NCI-H2029 treated with DMSO at 0.1 percent for 48 hours (cell line): ENCODE results near the gene WWOX.

Experiments used
- DNase-seq: peaks from one replicate; lab custom pipeline; 2025; lab: John Stamatoyannopoulos, UW

The WWOX gene

GRCh38 chr16:79150632-79151310 is 1051.3 kb downstream of the WWOX start:
- DNase-seq: no peak

GRCh38 chr16:79154086-79154485 is 1054.6 kb downstream of the WWOX start:
- DNase-seq: no peak

GRCh38 chr16:79155471-79155870 is 1056.0 kb downstream of the WWOX start:
- DNase-seq: no peak

- no peak for DNase-seq
Observed at GRCh38 chr16:79155904-79156303, 1056.5 kb downstream of the WWOX start.

- DNase-seq: no peak
Observed at GRCh38 chr16:79156761-79157160, 1057.3 kb downstream of the WWOX start.

GRCh38 chr16:79158337-79158736 is 1058.9 kb downstream of the WWOX start:
- DNase-seq: no peak

- DNase-seq: no peak
Observed at GRCh38 chr16:79159261-79160049, 1060.0 kb downstream of the WWOX start.

- no peak for DNase-seq
Observed at GRCh38 chr16:79162977-79163376, 1063.5 kb downstream of the WWOX start.

GRCh38 chr16:79163691-79164387 is 1064.4 kb downstream of the WWOX start:
- DNase-seq: no peak

- no peak for DNase-seq
Observed at GRCh38 chr16:79164388-79164995, 1065.0 kb downstream of the WWOX start.

GRCh38 chr16:79165079-79165478 is 1065.6 kb downstream of the WWOX start:
- DNase-seq: no peak

- DNase-seq: no peak
Observed at GRCh38 chr16:79165506-79165905, 1066.1 kb downstream of the WWOX start.

- DNase-seq: no peak
Observed at GRCh38 chr16:79167893-79168292, 1068.4 kb downstream of the WWOX start.

GRCh38 chr16:79168321-79168720 is 1068.9 kb downstream of the WWOX start:
- no peak for DNase-seq

GRCh38 chr16:79169239-79169638 is 1069.8 kb downstream of the WWOX start:
- DNase-seq: no peak

- DNase-seq: no peak
Observed at GRCh38 chr16:79170555-79171246, 1071.2 kb downstream of the WWOX start.

- DNase-seq: no peak
Observed at GRCh38 chr16:79171504-79171903, 1072.0 kb downstream of the WWOX start.

GRCh38 chr16:79171931-79172705 is 1072.7 kb downstream of the WWOX start:
- peak; percentile 31 for DNase-seq

GRCh38 chr16:79172976-79173500 is 1073.6 kb downstream of the WWOX start:
- no peak for DNase-seq

GRCh38 chr16:79173919-79174318 is 1074.5 kb downstream of the WWOX start:
- no peak for DNase-seq
